NCI-H128 (cell line): ENCODE measurements around the gene SERF2.
"Not testable (repeated sequence)": the region's sequence is repeated elsewhere in the genome, so short reads cannot be mapped to it uniquely, and the experiment has no call there.

Experiments
- DNase-seq: peaks from one replicate; lab custom pipeline; 2025; ENCODE audit not compliant: unreplicated experiment; lab: John Stamatoyannopoulos, UW

The SERF2 gene

DNA sequence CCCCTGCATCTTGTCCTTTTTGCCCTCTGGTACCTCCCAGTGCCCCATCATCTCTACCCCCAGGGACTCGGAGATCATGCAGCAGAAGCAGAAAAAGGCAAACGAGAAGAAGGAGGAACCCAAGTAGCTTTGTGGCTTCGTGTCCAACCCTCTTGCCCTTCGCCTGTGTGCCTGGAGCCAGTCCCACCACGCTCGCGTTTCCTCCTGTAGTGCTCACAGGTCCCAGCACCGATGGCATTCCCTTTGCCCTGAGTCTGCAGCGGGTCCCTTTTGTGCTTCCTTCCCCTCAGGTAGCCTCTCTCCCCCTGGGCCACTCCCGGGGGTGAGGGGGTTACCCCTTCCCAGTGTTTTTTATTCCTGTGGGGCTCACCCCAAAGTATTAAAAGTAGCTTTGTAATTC lies 1.5 kb downstream of the SERF2 start:
- no peak for DNase-seq

DNA sequence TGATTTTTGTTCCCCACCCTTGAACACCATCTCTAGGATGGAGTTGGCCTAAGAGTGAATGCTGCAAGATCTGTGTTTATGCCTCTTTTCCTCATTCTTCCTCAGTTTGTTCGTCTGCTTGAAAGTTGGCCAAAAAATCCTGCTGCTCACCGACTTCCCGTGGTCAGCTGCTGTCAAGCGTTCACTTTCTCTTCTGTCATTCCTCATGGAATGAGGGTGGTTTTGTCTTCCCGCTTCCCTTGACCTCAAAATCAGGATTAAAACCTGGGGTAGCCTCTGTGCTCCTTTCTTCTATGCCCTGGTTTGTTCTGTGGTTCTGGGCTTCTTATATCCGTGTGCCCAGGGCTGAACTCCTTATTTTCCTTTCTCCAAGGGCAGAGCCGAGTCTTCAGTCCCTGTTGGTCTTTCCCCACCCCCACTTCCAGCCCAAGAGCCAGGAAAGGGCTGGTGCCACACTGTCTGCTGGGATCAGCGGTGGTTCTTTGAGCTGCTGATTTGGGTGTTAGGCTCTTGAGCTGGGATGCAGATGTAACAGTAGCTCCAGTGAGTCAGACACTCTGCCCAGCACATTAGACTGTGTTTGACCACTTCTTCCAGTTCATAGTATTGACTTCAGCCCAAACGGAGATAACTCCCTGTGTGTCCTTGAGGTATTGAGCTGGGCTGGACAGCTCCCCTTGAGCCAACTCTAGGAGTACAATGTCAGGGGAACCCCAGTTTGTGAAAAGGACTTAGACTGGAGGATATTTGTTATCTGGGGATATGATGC lies 2.3 kb downstream of the SERF2 start:
- no peak for DNase-seq

DNA sequence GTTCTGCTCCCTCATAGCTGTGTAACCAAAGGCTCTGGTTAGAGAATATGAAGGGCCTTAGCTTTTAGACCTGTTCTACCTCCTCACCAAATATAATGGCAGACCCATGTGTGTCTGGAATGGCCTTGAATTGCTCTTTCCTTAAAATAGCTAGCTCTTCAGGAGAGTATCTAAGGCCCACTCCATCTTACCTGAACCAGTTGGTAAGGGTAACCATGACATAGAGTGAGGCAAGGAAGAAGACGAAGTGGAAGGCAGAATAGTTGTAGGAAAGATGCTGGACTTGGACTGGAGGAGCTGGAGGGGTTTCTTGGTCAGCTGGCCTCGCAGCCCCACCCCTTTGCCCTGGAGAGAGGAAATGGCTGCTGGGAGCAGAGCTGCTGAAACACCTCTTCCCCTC lies 3.1 kb downstream of the SERF2 start:
- no peak for DNase-seq

DNA sequence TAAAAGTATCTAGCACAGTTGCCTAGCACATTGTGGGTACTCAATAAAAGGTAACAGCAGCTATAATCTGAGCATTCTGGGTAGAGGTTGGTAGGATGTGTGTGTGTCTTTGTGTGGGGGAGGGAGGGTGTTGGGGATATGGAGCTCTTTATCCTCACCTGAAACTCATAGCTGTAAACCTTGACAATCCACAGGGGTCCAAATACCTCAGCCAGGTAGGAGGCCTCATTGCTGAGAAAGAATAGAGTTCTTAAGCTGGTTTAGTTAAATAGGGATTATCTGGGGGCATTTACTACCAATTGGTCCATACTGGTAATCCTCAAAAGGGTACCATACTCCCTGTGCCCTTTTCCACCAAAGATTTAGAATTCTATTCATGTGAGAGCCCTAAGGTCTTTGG lies 3.9 kb downstream of the SERF2 start:
- no peak for DNase-seq

DNA sequence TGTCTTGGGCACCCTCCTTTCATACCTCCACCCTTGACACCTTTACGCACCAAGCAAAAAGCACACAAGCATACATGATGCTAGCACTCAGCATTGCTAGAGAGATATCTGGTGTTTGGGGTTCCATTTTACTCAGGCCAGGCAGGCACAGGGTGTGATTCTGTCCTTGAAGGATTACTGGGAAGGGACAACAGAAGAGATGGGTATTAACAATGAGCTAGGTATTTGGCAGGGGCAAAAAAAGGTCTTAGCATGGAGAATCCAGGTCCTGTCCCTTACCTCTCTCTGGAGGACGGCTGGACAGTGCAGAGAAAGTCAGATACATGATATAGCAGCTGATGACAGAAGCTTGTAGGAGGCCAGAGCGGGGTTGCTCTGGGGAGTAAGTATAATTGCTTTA lies 4.4 kb downstream of the SERF2 start:
- no peak for DNase-seq

DNA sequence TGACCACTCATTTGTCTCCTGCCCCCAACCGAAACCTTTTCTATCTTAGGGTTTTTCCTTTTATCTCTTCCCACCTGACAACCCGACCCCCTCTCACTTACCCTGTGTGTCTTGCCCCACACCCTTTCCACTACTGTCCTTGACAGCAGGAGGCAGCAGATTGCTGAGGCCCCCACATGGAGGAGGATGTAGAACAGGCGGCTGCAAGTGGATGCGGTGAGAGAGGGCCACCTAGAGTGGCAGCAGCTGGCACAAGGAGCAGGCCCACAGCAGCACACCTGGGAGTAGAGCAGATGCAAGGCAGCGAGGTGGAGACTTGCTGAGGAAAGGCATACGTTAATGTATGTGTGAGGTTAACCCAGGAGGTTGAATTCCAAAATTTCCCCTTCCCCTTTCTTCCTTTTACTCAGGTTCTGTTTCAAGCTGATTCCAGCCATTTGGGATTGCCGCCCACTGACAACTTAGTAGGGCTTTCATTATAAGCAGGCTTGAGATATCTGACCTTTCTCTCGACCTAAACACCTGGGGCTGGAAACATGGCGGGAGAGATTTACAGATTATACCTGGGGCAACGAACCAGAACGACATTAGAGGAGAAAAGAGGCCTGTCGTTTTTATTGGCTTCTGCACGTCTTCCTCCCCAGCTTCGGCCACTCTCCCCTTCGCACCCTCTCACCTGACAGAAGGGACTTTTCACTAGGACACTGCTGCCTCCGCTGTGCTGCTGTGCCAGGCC lies 7.3 kb downstream of the SERF2 start:
- DNase-seq = no peak

DNA sequence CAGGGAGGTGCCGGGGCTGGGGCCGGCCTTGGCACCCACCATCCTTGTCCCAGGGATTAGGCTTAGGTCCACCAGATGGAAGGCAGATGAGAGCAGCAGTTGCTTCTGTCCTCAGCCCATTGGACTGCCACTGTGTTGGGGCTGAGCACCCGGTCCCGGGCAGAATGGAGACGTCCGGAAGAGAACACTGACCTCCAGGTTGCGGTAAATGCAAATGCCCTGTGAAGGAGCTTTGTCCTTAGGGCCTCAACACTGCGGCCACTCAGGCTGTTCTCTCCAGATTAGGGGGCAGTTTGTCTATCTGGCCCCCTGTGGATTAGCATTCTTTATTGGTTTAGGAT lies 7.8 kb downstream of the SERF2 start, which contains the start of gene SERINC4:
SERINC4 (minus strand) TSS at position 276 of the 341 bp plus-strand sequence; CDS start at position 42, 234 bp downstream.
- no peak for DNase-seq

DNA sequence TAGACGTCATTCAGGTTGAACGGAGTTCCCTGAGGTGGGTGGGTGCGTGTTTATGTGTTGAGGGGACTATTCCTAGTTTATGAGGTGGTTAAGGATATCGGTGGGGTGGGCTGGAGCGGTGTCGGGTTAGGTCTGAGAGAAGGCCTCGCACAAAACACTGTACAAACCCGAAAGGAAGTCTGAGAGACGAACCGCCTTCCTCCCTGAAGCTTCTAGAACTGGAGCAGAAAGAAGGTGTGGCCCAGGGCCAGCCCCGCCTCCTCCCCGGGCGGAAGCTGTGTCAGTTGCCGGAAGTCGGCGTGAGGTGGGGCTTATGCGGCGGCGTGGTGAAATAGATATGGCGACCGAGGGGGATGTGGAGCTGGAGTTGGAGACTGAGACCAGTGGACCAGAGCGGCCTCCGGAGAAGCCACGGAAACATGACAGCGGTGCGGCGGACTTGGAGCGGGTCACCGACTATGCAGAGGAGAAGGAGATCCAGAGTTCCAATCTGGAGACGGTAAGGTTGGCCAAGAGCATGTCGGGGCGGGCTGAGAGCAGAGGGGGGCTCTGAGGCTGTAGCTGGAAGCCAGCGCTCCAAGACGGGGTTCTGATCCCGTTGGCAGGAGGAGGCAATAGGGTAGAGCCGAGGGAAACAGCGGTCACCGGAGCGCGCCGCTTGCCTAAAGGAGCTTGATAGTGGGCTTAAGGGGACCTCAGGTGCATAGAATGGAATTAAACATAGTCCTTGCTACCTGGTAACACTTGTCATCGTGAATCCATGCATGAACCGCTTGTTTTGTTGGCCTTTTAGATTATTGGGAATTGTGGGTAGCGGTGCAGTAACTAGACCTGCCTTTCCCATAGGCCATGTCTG lies 8.4 kb downstream of the SERF2 start, which contains the start of gene HYPK:
HYPK (plus strand) TSS at position 314 of the 856 bp plus-strand sequence; CDS start at position 338, 24 bp downstream.
- DNase-seq = peak; percentile 53

DNA sequence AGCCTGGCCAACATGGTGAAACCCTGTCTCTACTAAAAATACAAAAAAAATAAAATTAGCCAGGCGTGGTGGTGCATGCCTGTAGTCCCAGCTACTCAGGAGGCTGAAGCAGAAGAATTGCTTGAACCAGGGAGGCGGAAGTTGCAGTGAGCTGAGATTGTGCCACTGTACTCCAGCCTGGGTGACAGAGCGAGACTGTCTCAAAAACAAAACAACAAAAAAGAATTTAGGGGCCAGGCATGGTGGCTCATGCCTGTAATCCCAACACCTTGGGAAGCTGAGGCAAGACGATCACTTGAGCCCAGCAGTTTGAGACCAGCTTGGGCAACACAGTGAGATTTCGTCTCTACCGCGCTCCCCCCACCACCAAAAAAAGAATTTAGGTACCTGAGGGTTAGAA lies 10.6 kb downstream of the SERF2 start:
- DNase-seq = not testable (repeated sequence)

DNA sequence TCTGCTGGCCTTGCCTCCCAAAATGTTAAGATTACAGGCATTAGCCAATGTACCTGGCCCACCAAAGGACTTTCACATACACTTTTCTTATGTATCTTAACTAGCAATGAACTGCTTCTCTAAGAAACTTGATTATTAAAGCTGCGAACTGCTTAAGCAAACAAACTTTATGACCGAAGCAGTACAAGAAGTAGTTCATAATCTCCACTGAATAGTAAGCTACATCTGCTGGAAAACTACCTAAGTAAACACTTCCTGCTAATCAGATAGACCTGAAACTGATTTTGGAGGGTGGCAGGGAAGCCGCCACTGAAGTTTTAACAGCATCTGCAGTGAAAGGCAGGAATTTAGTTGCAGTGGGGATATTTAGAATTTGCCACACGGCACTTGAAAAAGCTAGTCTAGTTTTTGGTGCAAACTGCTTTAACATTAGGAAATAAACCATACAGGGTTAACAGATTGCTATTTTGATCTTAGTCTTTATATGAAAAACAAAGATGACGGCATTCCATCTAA lies 16.4 kb downstream of the SERF2 start:
- no peak for DNase-seq

DNA sequence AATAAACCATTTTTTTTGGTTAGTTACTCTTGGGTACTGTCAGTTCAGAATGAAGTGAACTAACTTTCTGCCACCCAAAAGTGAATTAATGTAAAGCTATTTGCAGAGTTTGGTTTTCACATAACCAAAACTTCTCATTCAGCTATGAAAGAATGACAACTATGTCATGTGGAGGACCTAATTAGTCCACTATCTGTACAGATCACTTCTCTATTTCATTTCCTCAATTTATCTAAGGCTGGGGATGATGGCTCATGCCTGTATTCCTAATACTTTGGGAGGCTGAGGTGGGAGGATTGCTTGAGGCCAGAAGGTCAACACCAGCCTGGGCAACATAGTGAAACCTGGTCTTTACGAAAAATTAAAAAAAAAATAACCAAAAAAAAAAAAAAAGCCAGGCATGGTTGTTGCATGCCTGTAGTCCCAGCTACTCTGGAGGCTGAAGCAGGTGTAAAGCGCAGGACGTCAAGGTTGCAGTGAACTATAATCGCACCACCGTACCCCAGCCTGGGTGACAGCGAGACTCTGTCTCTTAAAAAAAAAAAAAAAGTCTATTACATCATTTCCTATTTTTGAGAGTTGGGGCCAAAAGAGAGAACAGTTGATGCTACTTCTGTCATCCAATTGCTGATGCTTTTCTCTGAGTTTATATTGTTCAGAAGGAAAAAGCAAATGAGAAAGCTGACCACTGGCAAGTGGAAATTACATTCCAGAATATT lies 17.0 kb downstream of the SERF2 start:
- DNase-seq = no peak

DNA sequence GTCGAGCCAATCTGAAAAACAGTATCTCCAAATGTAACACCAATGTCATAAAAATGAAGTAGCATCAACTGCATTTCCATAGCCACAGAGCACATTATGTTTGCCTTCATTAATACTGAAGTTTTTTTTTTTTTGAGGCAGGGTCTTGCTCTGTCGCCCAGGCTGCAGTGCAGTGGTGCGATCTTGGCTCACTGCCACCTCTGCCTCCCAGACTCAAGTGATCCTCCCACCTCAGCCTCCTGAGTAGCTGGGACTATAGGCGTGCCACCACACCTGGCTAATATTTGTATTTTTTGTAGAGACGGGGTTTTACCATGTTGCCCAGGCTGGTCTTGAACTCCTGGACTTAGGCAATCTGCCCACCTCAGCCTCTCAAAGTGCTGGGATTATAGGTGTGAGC lies 22.9 kb downstream of the SERF2 start:
- not testable (repeated sequence) for DNase-seq

DNA sequence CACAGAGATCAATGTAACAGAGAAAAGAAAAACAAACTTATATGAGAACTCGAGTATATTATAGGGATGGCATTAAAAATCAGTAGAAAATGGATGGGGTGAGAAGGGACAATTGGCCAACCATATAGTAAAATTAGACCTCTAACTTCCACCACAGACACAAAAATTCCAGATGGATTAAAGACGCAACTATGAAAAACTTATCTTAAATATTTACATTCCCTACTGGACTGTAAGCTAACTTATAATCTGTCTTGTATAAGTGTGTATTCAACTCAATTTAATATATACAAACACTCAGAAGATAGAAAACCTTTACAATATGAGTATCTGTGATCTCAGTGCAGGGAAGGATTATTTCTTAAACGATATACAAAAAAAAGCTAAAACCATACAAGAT lies 29.4 kb downstream of the SERF2 start:
- no peak for DNase-seq

DNA sequence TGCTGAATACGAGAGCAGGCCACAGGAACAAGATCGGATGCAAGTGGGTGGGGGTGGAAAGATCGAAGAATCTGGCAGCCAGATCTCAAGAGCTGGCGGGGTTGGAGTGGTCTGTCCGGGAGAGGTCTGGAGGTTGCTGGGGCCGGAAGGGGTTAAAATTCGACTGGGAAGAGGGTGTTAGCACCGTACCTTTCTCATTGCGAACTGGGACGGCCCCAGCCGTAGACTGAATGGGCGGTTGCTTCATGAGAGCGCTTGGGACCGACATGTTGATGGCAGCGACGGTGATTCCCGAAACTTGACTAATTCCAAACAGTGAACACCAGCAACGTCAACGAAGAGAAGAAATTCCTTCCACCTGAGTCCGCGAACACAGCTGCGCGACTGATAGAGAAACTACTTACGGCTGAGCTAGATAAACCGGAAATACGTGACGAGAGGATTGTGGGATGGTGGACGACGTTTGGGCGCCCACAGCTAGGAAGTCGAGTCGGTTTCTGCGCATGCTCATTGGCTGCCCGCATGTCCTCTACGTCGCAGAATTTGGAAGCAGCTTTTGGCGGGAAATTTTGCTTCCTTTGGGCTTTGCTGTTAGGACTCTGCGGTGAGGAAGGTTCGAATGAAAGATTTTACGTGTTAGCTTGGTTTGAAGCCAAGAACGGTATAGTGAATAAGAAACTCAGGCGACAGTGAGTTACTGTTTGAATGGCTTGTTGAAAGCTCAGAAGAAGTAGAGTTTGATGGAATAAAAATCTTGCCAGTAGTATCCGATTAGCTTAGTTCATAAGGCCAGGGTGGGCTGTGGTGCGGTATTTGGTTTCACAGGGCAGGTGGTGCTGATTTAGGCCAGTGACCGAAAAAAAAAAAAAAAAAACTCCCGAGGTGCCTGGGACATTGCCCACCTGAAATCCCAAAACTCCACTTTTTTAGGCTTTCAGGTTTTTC lies 32.5 kb downstream of the SERF2 start, which contains the start of gene MFAP1:
MFAP1 (minus strand) TSS at position 389 of the 945 bp plus-strand sequence; CDS start at position 268, 121 bp downstream.
- peak; percentile 75 for DNase-seq

DNA sequence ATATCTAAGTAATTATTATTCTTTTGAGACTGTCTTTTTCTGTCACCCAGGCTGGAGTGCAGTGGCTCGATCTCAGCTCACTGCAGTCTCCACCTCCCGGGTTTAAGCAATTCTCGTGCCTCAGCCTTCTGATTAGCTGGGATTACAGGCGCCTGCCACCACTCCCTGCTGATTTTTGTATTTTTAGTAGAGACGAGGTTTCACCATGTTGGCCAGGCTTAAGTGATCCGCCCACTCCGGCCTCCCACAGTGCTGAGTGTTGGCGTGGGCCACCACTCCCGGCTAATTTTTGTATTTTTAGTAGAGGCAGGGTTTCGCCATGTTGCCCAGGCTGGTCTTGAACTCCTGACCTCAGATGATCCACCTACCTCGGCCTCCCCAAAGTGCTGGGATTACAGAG lies 33.2 kb downstream of the SERF2 start:
- not testable (repeated sequence) for DNase-seq

DNA sequence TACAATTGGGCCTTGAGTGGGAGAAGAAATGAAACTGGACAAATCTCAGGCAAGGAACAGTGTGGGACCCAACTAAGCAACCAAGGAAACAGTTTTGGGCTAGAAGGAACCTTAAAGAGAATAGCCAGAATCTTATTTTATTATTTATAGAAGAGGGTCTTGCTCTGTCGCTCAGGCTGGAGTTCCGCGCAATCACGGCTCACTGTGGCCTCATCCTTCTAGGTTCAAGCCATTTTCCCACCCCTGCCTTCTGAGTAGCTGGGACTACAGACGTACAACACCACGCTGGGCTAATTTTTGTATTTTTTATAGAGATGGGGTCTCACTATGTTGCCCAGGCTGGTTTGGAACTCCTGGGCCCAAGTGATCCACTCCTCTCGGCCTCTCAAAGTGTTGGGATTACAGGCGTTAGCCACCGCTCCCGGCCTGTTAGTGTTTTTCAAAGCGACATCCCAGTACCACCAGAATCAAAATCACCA lies 33.9 kb downstream of the SERF2 start:
- DNase-seq = no peak

DNA sequence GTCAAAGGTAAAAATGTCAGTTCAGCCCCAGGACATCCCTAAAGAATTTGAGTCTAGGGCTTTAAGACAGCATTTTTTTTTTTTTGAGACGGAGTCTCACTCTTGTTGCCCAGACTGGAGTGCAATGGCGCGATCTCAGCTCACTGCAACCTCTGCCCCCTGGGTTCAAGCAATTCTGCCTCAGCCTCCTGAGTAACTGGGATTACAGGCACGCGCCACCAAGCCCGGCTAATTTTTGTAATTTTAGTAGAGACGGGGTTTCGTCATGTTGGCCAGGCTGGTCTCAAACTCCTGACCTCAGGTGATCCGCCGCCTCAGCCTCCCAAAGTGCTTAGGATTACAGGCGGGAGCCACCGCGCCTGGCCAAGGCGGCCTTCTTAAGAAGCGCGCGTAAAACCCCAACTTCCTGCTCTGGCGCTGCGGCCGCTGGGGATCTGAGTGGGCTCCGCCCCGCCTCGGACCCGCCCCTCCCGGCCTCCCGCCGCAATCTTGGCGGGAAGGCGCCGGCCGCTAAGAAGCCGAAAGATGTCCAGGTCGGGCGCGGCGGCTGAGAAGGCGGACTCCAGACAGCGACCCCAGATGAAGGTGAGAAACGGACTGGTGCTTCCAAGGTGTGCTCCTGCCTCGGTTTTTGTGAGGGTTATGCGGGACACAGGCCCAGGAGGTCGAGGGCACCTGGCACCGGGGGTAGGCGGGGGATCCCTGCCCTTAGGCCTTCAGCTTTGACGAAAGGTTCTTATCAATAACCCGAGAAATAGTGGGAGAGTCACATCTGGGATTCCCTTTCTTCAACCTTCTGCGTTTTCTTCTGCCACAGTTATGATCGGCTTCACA lies 34.6 kb downstream of the SERF2 start, which contains the start of gene WDR76:
WDR76 (plus strand) TSS at position 495 of the 834 bp plus-strand sequence; CDS start at position 526, 31 bp downstream.
- peak; percentile 53 for DNase-seq

DNA sequence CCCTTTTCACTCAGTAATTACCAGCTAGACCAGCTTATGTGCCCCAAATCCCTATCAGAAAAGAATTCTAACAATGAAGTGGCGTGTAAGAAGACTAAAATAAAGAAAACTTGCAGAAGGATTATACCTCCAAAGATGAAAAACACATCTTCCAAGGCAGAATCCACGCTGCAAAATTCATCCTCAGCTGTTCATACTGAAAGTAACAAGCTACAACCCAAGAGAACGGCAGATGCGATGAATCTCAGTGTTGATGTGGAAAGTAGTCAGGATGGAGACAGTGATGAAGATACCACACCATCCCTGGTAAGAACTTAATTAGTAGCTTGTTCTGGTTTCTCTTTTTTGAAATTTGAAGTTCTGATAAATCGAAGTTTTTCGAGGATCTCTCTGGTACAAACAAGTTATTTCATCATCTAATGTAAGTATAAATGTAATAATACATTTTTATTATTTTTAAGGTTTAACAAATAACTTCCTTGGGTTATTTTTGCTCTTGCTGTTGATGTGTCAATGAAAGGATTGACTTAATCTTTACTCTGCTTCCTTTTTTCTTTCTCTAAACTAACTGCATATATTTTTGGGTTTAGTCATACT lies 36.0 kb downstream of the SERF2 start:
- DNase-seq = no peak
